PFSK-1 (cell line): Measurements from ENCODE around the gene HOXC11.

Experiments
- FOXP2 ChIP-seq: optimal IDR thresholded peaks from 2 replicates; pipeline ENCODE3; 2011; ENCODE audit warnings: borderline replicate concordance, control low read depth, inconsistent platforms; ENCODE audit not compliant: insufficient read depth; ENCODE audit errors: extremely low read length, extremely low read depth
- POLR2AphosphoS5 ChIP-seq: IDR thresholded peaks from 2 replicates; pipeline ENCODE4 v1.6.1; 2012; ENCODE audit warnings: low read depth, mild to moderate bottlenecking, control low read depth, low read length, moderate library complexity
- REST ChIP-seq, 2 experiments: IDR thresholded peaks; 2 replicates each; pipeline versions ENCODE4 v1.6.1 to v1.8.0; 2011 to 2012; ENCODE audit warnings: low read depth in 2 of 2, low read length in 2 of 2, control low read depth in 1 of 2, inconsistent platforms in 1 of 2, mild to moderate bottlenecking in 1 of 2, moderate library complexity in 1 of 2; ENCODE audit not compliant: insufficient read depth in 1 of 2
- SIN3A ChIP-seq: IDR thresholded peaks from 2 replicates; pipeline ENCODE4 v1.6.1; 2012; ENCODE audit warnings: mild to moderate bottlenecking, low read length, moderate library complexity, borderline replicate concordance; ENCODE audit not compliant: insufficient read depth
- TAF1 ChIP-seq: IDR thresholded peaks from 2 replicates; pipeline ENCODE4 v1.6.1; 2012; ENCODE audit warnings: low read length, control low read depth, borderline replicate concordance; ENCODE audit not compliant: insufficient read depth

The HOXC11 gene

GRCh38 chr12:53944907-53945847 lies 27.7 kb upstream of the HOXC11 start:
- no peak for TF ChIP-seq POLR2AphosphoS5

GRCh38 chr12:53947743-53948142 lies 25.2 kb upstream of the HOXC11 start:
- no peak for TF ChIP-seq REST (IDR thresholded peaks at IDR 0.05; ENCODE audit: insufficient read depth in 1 of 2, low read depth in 2 of 2, low read length in 2 of 2)

- TF ChIP-seq TAF1 (no peak), SIN3A (no peak), REST (IDR thresholded peaks at IDR 0.05; ENCODE audit: insufficient read depth in 1 of 2, low read depth in 2 of 2, low read length in 2 of 2) (no peak), FOXP2 (no peak), POLR2AphosphoS5 (no peak)
Observed at GRCh38 chr12:53948650-53949593, 24.0 kb upstream of the HOXC11 start.

- TF ChIP-seq TAF1 (no peak), REST (IDR thresholded peaks at IDR 0.05; ENCODE audit: insufficient read depth in 1 of 2, low read depth in 2 of 2, low read length in 2 of 2) (no peak), FOXP2 (no peak), POLR2AphosphoS5 (no peak), SIN3A (no peak)
Observed at GRCh38 chr12:53949631-53950436, 23.1 kb upstream of the HOXC11 start.

- TF ChIP-seq POLR2AphosphoS5 (no peak), TAF1 (no peak), SIN3A (no peak), REST (IDR thresholded peaks at IDR 0.05; ENCODE audit: insufficient read depth in 1 of 2, low read depth in 2 of 2, low read length in 2 of 2) (no peak)
Observed at GRCh38 chr12:53950437-53950773, 22.5 kb upstream of the HOXC11 start.
